Prostate gland (tissue), 2 donors: Measurements from ENCODE around the gene PLPP6.

Experiments
- CTCF ChIP-seq, 4 experiments: fragments of 200-600 bp in 2 of 4; fragments of 450-650 bp in 2 of 4; sonication (generic) in 2 of 4; IDR thresholded peaks; 1 replicate in 3 of 4; 2 replicates in 1 of 4; pipeline ENCODE4 v1.5.1; 2016 to 2019; ENCODE audit warnings: antibody characterized with exemption in 4 of 4, mild to moderate bottlenecking in 2 of 4, moderate library complexity in 2 of 4
- POLR2AphosphoS5 ChIP-seq: sonication (generic); formaldehyde crosslinking; IDR thresholded peaks from one replicate; pipeline ENCODE4 v1.6.1; 2017; ENCODE audit warnings: antibody characterized with exemption

- TF ChIP-seq CTCF (IDR thresholded peaks at IDR 0.05) (no peak), POLR2AphosphoS5 (no peak)
Observed at GRCh38 chr9:4668604-4669003, 6.5 kb downstream of the PLPP6 start.
